ENCODE measurements around the gene NFU1. TPM values are rescaled to one million over a fixed set of nuclear protein-coding genes. Genes with fewer than 3 reads are reported as not detected.
"Not testable (repeated sequence)": the region's sequence is repeated elsewhere in the genome, so short reads cannot be mapped to it uniquely, and the experiment has no call there.

NFU1 gene
- total and polyA plus RNA-seq, 2 experiments from 2014 or later = 82.6 to 131 TPM

DNA sequence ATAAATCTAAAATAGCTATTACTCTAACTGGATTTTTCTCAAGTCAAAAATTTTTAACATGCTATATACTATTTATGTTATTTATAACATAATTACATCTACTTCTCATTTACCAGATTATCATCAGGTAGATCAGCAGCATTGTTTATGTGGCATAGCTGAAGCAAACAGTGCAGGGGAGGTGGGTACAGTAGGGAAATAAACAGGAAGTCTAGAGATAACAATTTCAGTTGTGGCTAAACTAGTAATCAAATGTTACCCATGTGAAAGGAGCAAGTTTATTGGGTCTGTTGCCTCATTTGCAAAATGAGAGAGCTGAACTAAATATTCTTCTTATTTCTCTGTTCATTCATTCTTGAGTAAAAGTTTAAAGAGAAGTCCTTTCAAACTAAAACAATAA lies 77.9 kb downstream of the NFU1 start:
- DNase-seq (ENCODE audit: low read depth in 1 of 2, low spot score in 1 of 2) = no peak
- Histone ChIP-seq H3K4me1 (ENCODE audit: low read depth) (no peaks in the 10 kb centered on the region), H3K36me3 (peaks cover 63% of the 10 kb centered on the region), H3K9me3 (ENCODE audit: low read depth) (no peaks in the 10 kb centered on the region), H3K27me3 (no peaks in the 10 kb centered on the region), H3K4me3 (no peak overlapping the region), H3K27ac (no peak overlapping the region)
- TF ChIP-seq, protein P1, sequence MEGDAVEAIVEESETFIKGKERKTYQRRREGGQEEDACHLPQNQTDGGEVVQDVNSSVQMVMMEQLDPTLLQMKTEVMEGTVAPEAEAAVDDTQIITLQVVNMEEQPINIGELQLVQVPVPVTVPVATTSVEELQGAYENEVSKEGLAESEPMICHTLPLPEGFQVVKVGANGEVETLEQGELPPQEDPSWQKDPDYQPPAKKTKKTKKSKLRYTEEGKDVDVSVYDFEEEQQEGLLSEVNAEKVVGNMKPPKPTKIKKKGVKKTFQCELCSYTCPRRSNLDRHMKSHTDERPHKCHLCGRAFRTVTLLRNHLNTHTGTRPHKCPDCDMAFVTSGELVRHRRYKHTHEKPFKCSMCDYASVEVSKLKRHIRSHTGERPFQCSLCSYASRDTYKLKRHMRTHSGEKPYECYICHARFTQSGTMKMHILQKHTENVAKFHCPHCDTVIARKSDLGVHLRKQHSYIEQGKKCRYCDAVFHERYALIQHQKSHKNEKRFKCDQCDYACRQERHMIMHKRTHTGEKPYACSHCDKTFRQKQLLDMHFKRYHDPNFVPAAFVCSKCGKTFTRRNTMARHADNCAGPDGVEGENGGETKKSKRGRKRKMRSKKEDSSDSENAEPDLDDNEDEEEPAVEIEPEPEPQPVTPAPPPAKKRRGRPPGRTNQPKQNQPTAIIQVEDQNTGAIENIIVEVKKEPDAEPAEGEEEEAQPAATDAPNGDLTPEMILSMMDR (IDR thresholded peaks at IDR 0.05; ENCODE audit: low read depth, low read length) = no peak

DNA sequence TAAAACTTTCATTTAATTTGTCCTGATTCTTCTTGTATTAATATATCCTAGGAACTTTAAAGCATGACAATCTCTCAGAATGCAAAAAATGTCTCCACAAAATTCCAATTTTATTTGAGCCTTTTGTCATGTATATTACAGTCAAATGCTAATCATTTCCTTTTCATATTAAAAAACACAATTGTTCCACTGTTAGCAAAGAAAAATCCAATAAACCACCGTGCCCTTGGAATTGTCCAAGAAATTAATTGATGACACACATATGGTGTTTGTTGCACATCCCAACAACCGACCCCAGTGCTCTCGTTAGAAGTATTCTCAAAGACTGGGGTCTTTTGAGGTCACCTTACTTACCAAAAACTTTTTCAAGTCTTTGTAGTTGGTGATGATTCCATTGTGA lies 78.3 kb downstream of the NFU1 start:
- H3K4me3 ChIP-seq = no peak overlapping the region
- H3K4me1 ChIP-seq (ENCODE audit: low read depth) = no peaks in the 10 kb centered on the region
- peaks cover 65% of the 10 kb centered on the region for H3K36me3 ChIP-seq
- no peaks in the 10 kb centered on the region for H3K9me3 ChIP-seq (ENCODE audit: low read depth)
- TF ChIP-seq, protein P1 (IDR thresholded peaks at IDR 0.05; ENCODE audit: low read depth, low read length) = no peak
- no peaks in the 10 kb centered on the region for H3K27me3 ChIP-seq
- H3K27ac ChIP-seq = no peak overlapping the region
- DNase-seq (ENCODE audit: low read depth in 1 of 2, low spot score in 1 of 2) = no peak

DNA sequence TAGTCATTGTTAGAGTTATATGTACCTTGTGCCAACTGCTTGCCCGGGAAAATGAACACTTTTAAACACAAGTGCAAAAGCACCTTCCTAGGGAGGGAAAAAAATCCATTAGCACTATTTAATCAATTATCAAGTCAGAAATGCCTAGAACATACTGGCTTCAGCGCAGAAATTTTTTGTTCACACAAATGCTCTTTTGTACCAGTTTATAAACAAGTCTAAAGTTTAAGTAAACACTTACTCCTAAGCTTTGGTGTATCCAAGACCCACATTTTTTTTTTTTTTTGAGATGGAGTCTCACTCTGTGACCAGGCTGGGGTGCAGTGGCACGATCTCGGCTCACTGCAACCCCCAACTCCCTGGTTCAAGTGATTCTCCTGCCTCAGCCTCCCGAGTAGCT lies 80.8 kb downstream of the NFU1 start:
- Histone ChIP-seq H3K4me1 (ENCODE audit: low read depth) (no peaks in the 10 kb centered on the region), H3K36me3 (peaks cover 58% of the 10 kb centered on the region), H3K27ac (no peak overlapping the region), H3K4me3 (no peak overlapping the region), H3K27me3 (no peaks in the 10 kb centered on the region), H3K9me3 (ENCODE audit: low read depth) (no peaks in the 10 kb centered on the region)
- DNase-seq (ENCODE audit: low read depth in 1 of 2, low spot score in 1 of 2) = no peak
- TF ChIP-seq, protein P1 (IDR thresholded peaks at IDR 0.05; ENCODE audit: low read depth, low read length) = no peak

DNA sequence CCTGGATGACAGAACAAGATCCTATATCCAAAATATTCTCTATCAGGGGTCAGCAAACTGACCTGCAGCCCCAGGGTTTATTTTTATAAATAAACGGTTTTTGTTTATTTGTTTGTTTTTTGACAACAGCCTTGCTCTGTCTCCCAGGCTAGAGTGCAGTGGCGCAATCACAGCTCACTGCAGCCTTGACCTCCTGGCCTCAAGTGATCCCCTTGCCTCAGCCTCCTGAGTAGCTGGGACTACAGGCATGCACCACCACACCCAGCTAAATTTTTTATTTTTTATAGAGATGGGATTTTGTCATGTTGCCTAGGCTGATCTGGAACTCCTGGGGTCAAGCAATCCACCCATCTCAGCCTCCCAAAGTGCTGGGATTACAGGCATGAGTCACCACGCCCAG lies 82.3 kb downstream of the NFU1 start:
- not testable (repeated sequence) for H3K27ac ChIP-seq; H3K4me1 ChIP-seq (ENCODE audit: low read depth); H3K9me3 ChIP-seq (ENCODE audit: low read depth); H3K4me3 ChIP-seq; DNase-seq (ENCODE audit: low read depth in 1 of 2, low spot score in 1 of 2); H3K27me3 ChIP-seq
- peaks cover 51% of the 10 kb centered on the region for H3K36me3 ChIP-seq

DNA sequence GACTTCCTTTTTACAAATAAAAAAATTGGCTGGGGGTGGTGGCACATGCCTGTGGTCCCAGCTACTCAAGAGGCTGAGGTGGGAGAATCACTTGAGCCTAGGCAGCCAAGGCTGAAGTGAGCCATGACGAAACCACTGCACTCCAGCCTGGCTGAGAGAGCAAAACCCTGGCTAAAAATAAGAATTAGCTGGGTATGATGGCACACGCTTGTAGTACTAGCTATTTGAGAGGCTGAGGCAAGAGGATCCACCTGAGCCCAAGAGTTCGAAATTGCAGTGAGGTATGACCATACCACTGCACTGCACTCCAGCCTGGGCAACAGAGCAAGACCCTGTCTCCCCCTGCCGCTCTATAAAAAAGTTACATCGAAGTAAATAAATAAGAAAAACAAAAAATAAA lies 83.9 kb downstream of the NFU1 start:
- no peak overlapping the region for H3K4me3 ChIP-seq
- H3K36me3 ChIP-seq = peaks cover 50% of the 10 kb centered on the region
- H3K9me3 ChIP-seq (ENCODE audit: low read depth) = no peaks in the 10 kb centered on the region
- H3K27me3 ChIP-seq = no peaks in the 10 kb centered on the region
- TF ChIP-seq, protein P1 (IDR thresholded peaks at IDR 0.05; ENCODE audit: low read depth, low read length) = no peak
- no peak overlapping the region for H3K27ac ChIP-seq
- no peak for DNase-seq (ENCODE audit: low read depth in 1 of 2, low spot score in 1 of 2)
- H3K4me1 ChIP-seq (ENCODE audit: low read depth) = no peaks in the 10 kb centered on the region

DNA sequence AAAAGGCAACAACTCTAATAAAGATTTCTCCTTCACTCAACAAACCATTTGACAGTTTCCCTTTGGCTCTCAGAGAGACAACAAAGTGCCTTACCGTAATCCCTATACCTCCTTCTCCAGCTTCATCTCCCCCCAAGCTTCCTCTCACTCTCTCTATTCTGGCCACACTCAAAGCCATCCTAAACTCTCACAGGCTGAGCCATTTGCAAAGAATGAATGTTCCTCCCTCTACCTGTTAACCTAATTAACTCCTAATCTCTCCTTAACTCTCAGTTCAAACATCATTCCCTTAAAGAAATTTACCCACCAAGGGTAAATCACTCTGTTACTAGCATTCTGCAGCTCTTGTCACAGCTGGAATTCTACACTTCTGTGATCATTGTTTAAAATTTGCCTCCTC lies 88.5 kb downstream of the NFU1 start:
- Histone ChIP-seq H3K4me3 (no peak overlapping the region), H3K27me3 (no peaks in the 10 kb centered on the region), H3K9me3 (ENCODE audit: low read depth) (no peaks in the 10 kb centered on the region), H3K36me3 (peaks cover 51% of the 10 kb centered on the region), H3K27ac (no peak overlapping the region), H3K4me1 (ENCODE audit: low read depth) (no peaks in the 10 kb centered on the region)
- DNase-seq (ENCODE audit: low read depth in 1 of 2, low spot score in 1 of 2) = no peak
- TF ChIP-seq, protein P1 (IDR thresholded peaks at IDR 0.05; ENCODE audit: low read depth, low read length) = no peak

Other genes starting within 250 kb of the NFU1 start
- 20.9 and 22.4 TPM in 2 replicates for gene GFPT1, start 50.2 kb downstream of the NFU1 start, total RNA-seq
- 31.7 and 35.1 TPM in 2 replicates for gene GFPT1, start 50.2 kb downstream of the NFU1 start, polyA plus RNA-seq
- 47.4 and 50.0 TPM in 2 replicates for gene AAK1, start 206.3 kb upstream of the NFU1 start, total RNA-seq
- gene AAK1, start 206.3 kb upstream of the NFU1 start, polyA plus RNA-seq = 50.3 and 57.2 TPM in 2 replicates